SK-N-MC (cell line): ENCODE results near the gene TOP1.

ENCODE experiments used
- DNase-seq: peaks from one replicate; pipeline ENCODE4 v3.0.0-alpha.2; 2011; ENCODE audit warnings: low read depth, low spot score
- H3K27ac ChIP-seq: fragments of 200-600 bp; sonication (generic); 2 replicates; pipeline ENCODE4 v1.5.1; 2016; ENCODE audit warnings: mixed run types
- H3K36me3 ChIP-seq: fragments of 200-600 bp; sonication (generic); 2 replicates; pipeline ENCODE4 v1.6.1; 2017; ENCODE audit warnings: antibody characterized with exemption, low read length, mixed read lengths; ENCODE audit not compliant: insufficient read depth
- H3K4me3 ChIP-seq: fragments of 200-600 bp; sonication (generic); 2 replicates; pipeline ENCODE4 v1.5.1; 2016
- H3K9ac ChIP-seq: fragments of 200-600 bp; sonication (generic); 2 replicates; pipeline ENCODE4 v1.8.0; 2017; ENCODE audit warnings: mixed run types, mixed read lengths; ENCODE audit not compliant: insufficient read length
- H3K9me3 ChIP-seq: fragments of 200-600 bp; sonication (generic); 2 replicates; pipeline ENCODE4 v1.6.1; 2017; ENCODE audit warnings: low read depth, mild to moderate bottlenecking, antibody characterized with exemption, low read length, moderate library complexity, mixed read lengths
- EZH2 ChIP-seq: fragments of 200-600 bp; sonication (generic); IDR thresholded peaks from one replicate; pipeline ENCODE4 v1.6.1; 2017; ENCODE audit warnings: antibody characterized with exemption
- FOXP2 ChIP-seq: optimal IDR thresholded peaks from 2 replicates; pipeline ENCODE3; 2011; ENCODE audit warnings: mild to moderate bottlenecking, moderate library complexity; ENCODE audit not compliant: insufficient read depth; ENCODE audit errors: extremely low read length, control extremely low read depth
- POLR2AphosphoS5 ChIP-seq: IDR thresholded peaks from 2 replicates; pipeline ENCODE4 v1.6.1; 2012; ENCODE audit warnings: mild to moderate bottlenecking, low read depth, low read length, borderline replicate concordance

Gene TOP1

DNA sequence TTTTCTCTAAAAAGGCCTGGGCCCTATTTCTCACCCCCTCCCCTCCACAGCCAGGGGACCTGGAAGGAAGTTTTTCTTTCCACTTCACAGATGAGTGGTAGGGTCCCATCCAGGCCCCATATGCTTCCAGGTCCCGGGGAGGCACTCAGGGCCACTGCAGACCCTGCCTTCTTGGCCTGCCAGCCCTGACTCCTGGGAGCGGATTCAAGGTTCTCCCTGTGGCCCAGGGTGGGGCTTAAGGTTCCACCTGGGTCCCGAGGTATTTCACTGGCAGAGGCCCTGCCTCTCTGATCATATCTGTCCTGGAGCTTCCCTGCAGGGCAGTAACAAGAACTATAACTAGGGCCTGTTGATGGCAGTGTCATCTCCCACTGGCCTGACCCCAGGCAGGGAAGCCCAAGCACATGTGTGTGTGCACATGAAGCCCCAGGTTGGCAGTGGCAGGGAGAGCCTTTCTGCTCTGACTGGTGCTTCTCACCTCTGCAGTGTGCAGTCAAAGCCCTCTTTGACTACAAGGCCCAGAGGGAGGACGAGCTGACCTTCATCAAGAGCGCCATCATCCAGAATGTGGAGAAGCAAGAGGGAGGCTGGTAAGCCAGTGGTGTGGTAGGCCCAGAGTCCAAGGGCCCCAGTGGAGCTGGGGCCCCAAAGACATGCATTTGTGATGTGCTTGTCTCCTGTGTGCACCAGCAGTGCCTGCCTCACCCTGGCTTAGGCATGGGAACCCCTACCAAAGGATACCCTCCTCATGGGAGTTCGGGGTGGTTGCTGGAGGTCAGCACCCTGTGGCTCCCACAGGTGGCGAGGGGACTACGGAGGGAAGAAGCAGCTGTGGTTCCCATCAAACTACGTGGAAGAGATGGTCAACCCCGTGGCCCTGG, 139.9 kb downstream of the TOP1 start:
- DNase-seq, result no peak
- no peak overlapping the region for H3K27ac ChIP-seq
- no peak overlapping the region for H3K4me3 ChIP-seq
- no peak overlapping the region for H3K9ac ChIP-seq
- H3K36me3 ChIP-seq, result peaks cover 89% of the 10 kb centered on the region
- no peak for TF ChIP-seq POLR2AphosphoS5
- no peak for TF ChIP-seq EZH2
- no peak for TF ChIP-seq FOXP2
- H3K9me3 ChIP-seq, result no peaks in the 10 kb centered on the region

DNA sequence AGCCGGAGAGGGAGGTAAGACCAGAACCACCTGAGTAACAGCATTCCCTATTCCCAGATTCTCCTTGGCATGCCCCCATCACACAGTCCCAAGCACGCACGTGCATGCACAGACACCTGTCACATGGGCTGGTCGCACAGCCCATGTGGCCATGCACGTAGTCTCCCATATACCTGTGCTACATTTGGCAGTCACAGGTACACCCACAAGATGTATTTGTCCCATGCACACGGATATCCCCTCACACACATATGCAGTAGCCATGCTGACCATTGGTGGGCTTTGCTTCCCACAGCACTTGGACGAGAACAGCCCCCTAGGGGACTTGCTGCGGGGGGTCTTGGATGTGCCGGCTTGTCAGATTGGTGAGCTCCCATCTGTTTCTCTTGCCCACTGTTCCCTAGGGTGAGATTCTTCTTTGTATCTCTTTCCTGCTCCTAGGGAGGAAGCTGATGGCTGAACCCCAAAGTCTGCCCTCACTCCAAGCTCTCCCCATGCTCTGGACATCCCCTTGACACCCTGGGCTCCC, 140.6 kb downstream of the TOP1 start:
- Histone ChIP-seq H3K36me3 (peaks cover 89% of the 10 kb centered on the region), H3K27ac (no peak overlapping the region), H3K4me3 (no peak overlapping the region), H3K9ac (no peak overlapping the region), H3K9me3 (no peaks in the 10 kb centered on the region)
- TF ChIP-seq EZH2 (no peak), POLR2AphosphoS5 (no peak), FOXP2 (no peak)
- DNase-seq, result no peak

DNA sequence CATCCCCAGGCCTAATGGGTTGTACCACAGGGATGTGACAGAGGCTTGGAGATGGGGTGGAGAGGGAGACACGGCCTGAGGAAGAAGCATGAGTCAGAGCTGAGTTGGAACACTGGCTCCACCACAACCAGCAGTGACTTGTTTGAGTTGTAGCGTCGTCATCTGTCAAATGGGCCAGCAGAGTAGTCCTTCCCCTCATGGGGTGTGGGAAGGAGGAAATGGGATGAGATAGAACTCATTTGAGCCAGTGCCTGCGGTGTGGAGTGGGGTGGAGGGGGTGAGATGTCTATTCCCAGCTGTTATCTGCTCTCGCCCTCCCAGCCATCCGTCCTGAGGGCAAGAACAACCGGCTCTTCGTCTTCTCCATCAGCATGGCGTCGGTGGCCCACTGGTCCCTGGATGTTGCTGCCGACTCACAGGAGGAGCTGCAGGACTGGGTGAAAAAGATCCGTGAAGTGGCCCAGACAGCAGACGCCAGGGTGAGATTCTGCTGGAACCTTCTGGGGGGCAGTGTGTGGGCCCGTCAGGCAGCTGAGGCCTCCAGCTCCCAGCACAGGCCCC, 141.2 kb downstream of the TOP1 start:
- H3K9me3 ChIP-seq, result no peaks in the 10 kb centered on the region
- H3K4me3 ChIP-seq, result no peak overlapping the region
- H3K9ac ChIP-seq, result no peak overlapping the region
- TF ChIP-seq EZH2 (no peak), FOXP2 (no peak), POLR2AphosphoS5 (no peak)
- no peak overlapping the region for H3K27ac ChIP-seq
- H3K36me3 ChIP-seq, result peaks cover 89% of the 10 kb centered on the region
- no peak for DNase-seq

DNA sequence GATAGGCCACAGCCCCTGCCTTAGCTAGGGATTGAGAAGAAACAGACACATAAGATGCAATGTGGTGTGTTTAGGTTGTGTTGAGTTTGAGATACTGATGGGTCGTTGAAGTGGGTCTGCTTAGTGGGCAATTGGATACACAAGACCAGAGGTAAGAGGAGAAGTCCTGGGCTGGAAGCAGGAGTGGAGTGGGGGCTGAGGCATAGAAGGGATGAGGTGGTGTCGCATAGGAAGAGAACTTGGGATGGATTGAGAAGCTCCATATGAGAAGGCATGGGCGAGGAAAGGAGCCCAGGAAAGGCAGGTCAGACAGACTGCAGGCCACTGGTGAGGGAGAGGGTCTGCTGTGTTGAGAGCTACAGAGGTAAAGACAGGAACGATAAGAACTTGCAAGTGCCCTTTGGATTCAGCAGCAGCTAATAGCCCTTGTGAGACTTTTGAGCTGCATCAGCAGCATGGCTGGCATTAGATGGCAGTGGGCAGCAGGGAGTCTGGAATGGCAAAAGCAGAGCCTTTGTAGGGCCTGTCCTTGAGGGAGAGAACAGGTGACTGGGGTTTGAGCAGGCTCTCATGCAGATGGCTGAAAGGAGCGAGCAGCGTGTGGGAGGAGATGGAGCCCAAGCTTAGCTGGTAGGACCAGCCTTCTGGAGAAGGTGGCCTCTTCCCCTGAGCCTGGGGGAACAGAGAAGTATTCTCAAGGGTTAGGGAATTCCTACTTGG, 141.9 kb downstream of the TOP1 start:
- TF ChIP-seq POLR2AphosphoS5, result no peak
- TF ChIP-seq EZH2, result no peak
- TF ChIP-seq FOXP2, result no peak
- Histone ChIP-seq H3K9ac (no peak overlapping the region), H3K27ac (no peak overlapping the region), H3K36me3 (peaks cover 87% of the 10 kb centered on the region), H3K4me3 (no peak overlapping the region), H3K9me3 (no peaks in the 10 kb centered on the region)
- DNase-seq, result no peak

DNA sequence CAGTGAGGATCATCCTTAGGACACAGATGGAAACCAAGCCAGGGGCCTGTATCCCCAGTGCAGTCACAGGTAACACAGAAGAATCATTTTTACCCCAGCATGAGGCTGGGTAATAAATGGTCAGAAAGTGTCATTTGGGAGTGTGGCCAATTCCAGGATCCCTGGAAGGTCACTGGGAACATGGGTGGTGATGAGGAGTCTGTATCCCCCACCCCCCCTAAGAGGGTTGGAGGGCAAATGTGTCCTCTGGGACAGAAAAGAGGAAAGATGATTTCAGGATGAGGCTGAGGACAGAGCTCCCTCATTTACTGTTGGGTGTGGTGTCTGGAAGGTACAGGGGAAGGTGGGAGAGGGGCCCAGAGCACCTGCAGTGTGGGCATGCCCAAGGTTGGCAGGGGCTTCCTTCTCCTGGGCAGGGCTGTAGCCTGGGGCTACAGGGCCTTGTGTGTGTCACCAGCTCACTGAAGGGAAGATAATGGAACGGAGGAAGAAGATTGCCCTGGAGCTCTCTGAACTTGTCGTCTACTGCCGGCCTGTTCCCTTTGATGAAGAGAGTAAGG, 143.2 kb downstream of the TOP1 start:
- DNase-seq, result no peak
- no peak overlapping the region for H3K4me3 ChIP-seq
- H3K36me3 ChIP-seq, result peaks cover 87% of the 10 kb centered on the region
- no peaks in the 10 kb centered on the region for H3K9me3 ChIP-seq
- H3K9ac ChIP-seq, result no peak overlapping the region
- TF ChIP-seq EZH2, result no peak
- no peak overlapping the region for H3K27ac ChIP-seq

DNA sequence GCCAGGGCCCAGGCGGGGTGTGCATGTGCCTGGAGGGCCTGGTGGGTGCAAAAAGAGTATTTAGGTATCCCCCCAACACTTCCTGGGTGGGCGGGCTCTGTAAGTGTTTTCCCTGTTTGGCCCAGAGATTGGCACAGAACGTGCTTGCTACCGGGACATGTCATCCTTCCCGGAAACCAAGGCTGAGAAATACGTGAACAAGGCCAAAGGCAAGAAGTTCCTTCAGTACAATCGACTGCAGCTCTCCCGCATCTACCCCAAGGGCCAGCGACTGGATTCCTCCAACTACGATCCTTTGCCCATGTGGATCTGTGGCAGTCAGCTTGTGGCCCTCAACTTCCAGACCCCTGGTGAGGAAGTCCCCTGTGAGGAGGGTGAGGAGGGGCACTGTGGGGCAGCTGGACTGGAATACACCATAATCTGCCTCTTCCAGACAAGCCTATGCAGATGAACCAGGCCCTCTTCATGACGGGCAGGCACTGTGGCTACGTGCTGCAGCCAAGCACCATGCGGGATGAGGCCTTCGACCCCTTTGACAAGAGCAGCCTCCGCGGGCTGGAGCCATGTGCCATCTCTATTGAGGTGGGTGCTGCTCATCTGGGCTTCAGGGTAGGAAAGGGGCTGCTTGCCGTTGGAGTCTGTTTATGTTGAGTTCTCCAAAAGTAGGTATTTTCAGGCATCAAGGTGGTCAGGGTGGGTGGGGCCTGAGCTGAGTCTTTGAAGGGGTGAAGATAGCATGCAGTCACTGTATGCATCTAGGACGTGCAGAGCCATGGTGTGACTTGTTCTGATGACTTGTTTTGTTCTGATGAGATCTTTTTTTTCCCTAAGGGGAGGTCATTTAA, 143.9 kb downstream of the TOP1 start:
- H3K9me3 ChIP-seq, result no peaks in the 10 kb centered on the region

DNA sequence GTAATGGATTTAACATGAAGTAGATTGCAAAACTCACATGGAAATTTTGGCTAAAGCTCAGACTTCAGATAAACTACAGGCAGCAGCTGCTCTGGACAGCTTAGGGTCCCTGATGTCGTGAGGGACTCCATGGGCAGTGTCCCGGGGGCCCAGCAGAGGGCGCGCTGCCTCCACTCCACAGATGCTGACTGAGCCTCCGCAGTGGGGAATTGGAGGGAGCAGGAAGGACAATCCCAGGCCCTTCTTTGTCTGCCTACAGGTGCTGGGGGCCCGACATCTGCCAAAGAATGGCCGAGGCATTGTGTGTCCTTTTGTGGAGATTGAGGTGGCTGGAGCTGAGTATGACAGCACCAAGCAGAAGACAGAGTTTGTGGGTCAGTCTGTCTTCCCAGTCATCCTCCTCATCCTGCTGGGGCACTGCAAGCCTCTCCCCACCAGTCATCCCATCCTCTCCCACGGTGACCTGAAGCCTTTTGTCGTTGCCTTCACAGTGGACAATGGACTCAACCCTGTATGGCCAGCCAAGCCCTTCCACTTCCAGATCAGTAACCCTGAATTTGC, 144.6 kb downstream of the TOP1 start:
- Histone ChIP-seq H3K9ac (no peak overlapping the region), H3K9me3 (no peaks in the 10 kb centered on the region), H3K4me3 (no peak overlapping the region), H3K27ac (no peak overlapping the region), H3K36me3 (peaks cover 74% of the 10 kb centered on the region)
- TF ChIP-seq EZH2 (no peak), POLR2AphosphoS5 (no peak)
- DNase-seq, result no peak

More for the DNA sequence above, 143.9 kb downstream of the TOP1 start:
- Histone ChIP-seq H3K9ac (no peak overlapping the region), H3K4me3 (no peak overlapping the region), H3K27ac (no peak overlapping the region), H3K36me3 (peaks cover 81% of the 10 kb centered on the region)
- no peak for DNase-seq
- no peak for TF ChIP-seq EZH2
- TF ChIP-seq POLR2AphosphoS5, result no peak
- no peak for TF ChIP-seq FOXP2
